ENCODE measurements around the gene DBN1.
"Not testable (repeated sequence)": the region's sequence is repeated elsewhere in the genome, so short reads cannot be mapped to it uniquely, and the experiment has no call there.

Gene DBN1

GRCh38 chr5:177490311-177490991, 17.0 kb upstream of the DBN1 start:
- H3K36me3 ChIP-seq (ENCODE audit: insufficient read depth, low read length) = peaks cover 32% of the 10 kb centered on the region
- H3K79me2 ChIP-seq (ENCODE audit: control insufficient read depth, insufficient read depth, low read length, unreplicated experiment) = peaks cover 33% of the 10 kb centered on the region
- no peak overlapping the region for H2AFZ ChIP-seq (ENCODE audit: low read length, unreplicated experiment)
- no peaks in the 10 kb centered on the region for H3K27me3 ChIP-seq (ENCODE audit: insufficient read depth, low read length)
- H3K27ac ChIP-seq (ENCODE audit: low read depth, low read length) = no peak overlapping the region
- H3K4me1 ChIP-seq (ENCODE audit: control insufficient read depth, insufficient read depth, low read length, unreplicated experiment) = peaks cover 30% of the 10 kb centered on the region
- no peak overlapping the region for H3K4me3 ChIP-seq (ENCODE audit: low read depth, low read length)

GRCh38 chr5:177489119-177489716, 15.8 kb upstream of the DBN1 start:
- H3K27ac ChIP-seq (ENCODE audit: low read depth, low read length) = no peak overlapping the region
- H3K36me3 ChIP-seq (ENCODE audit: insufficient read depth, low read length) = peaks cover 32% of the 10 kb centered on the region
- peaks cover 33% of the 10 kb centered on the region for H3K79me2 ChIP-seq (ENCODE audit: control insufficient read depth, insufficient read depth, low read length, unreplicated experiment)
- H3K27me3 ChIP-seq (ENCODE audit: insufficient read depth, low read length) = no peaks in the 10 kb centered on the region
- H3K4me3 ChIP-seq (ENCODE audit: low read depth, low read length) = no peak overlapping the region
- H2AFZ ChIP-seq (ENCODE audit: low read length, unreplicated experiment) = no peak overlapping the region
- peaks cover 19% of the 10 kb centered on the region for H3K4me1 ChIP-seq (ENCODE audit: control insufficient read depth, insufficient read depth, low read length, unreplicated experiment)

DNA sequence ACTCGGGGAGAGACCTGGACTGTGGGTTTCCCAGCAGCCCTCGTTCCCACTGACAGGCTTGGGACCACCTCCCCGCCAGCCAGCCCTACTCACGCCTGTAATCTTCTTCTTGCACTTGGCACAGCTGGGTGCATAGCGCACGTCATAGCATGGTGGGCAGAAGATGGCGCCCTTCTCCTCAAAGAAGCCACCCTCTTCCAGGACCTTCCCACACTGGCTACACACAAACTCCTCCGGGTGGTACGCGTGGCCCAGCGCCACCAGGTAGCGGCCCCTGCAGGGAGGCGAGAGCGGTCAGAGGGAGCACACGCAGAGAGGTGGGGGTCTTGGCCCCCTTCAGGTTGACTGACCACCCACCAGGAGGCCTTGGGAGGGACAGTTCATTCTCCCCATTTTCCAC, 14.5 kb upstream of the DBN1 start:
- no peak overlapping the region for H3K27ac ChIP-seq (ENCODE audit: low read depth, low read length)
- H3K36me3 ChIP-seq (ENCODE audit: insufficient read depth, low read length) = peaks cover 32% of the 10 kb centered on the region
- no peak overlapping the region for H2AFZ ChIP-seq (ENCODE audit: low read length, unreplicated experiment)
- peaks cover 7% of the 10 kb centered on the region for H3K4me1 ChIP-seq (ENCODE audit: control insufficient read depth, insufficient read depth, low read length, unreplicated experiment)
- H3K4me3 ChIP-seq (ENCODE audit: low read depth, low read length) = no peak overlapping the region
- H3K79me2 ChIP-seq (ENCODE audit: control insufficient read depth, insufficient read depth, low read length, unreplicated experiment) = peaks cover 21% of the 10 kb centered on the region
- H3K27me3 ChIP-seq (ENCODE audit: insufficient read depth, low read length) = no peaks in the 10 kb centered on the region

DNA sequence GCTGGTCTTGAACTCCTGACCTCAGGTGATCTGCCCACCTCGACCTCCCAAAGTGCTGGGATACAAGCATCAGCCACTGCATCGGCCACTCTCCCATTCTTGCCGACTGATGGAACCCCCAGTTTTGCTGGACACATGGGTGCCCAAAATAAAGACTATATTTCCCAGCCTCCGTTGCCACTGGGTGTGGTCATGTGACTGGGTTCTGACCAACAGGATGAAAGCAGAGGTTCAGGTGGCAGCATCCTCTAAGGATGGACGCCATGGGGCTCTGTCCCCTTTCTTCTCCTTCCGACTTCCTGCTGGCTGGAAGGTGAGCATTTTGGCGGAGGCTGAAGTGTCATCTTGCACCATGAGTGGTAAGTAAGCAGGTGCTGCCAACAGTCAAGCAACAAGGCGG, 13.7 kb upstream of the DBN1 start:
- Histone ChIP-seq H3K27ac (ENCODE audit: low read depth, low read length) (no peak overlapping the region), H3K36me3 (ENCODE audit: insufficient read depth, low read length) (peaks cover 29% of the 10 kb centered on the region), H3K4me3 (ENCODE audit: low read depth, low read length) (no peak overlapping the region), H3K4me1 (ENCODE audit: control insufficient read depth, insufficient read depth, low read length, unreplicated experiment) (peaks cover 4% of the 10 kb centered on the region), H3K27me3 (ENCODE audit: insufficient read depth, low read length) (no peaks in the 10 kb centered on the region), H2AFZ (ENCODE audit: low read length, unreplicated experiment) (no peak overlapping the region), H3K79me2 (ENCODE audit: control insufficient read depth, insufficient read depth, low read length, unreplicated experiment) (peaks cover 12% of the 10 kb centered on the region)

DNA sequence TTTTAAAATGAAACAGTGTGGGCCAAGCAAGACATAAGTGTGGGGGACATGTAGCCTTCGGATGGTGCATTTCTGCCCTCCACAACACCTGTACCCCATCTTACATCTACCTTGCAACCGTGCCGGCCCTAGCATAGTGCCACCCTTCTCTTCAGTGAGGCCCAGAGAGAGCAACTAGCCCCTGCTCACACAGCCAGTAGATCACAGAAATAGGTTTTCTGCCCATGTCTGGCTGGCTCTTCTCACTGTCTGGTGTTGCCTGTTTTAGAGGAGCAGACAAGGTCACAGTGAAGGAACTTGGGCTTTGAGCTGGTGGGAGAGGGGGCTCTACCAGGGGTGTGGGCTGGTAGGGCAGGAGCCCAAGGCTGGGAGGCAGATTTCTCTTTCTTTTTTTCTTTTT, 12.8 kb upstream of the DBN1 start:
- peaks cover 11% of the 10 kb centered on the region for H3K79me2 ChIP-seq (ENCODE audit: control insufficient read depth, insufficient read depth, low read length, unreplicated experiment)
- H3K27me3 ChIP-seq (ENCODE audit: insufficient read depth, low read length) = no peaks in the 10 kb centered on the region
- H3K4me3 ChIP-seq (ENCODE audit: low read depth, low read length) = no peak overlapping the region
- peaks cover 27% of the 10 kb centered on the region for H3K36me3 ChIP-seq (ENCODE audit: insufficient read depth, low read length)
- H3K27ac ChIP-seq (ENCODE audit: low read depth, low read length) = no peak overlapping the region
- peaks cover 12% of the 10 kb centered on the region for H3K4me1 ChIP-seq (ENCODE audit: control insufficient read depth, insufficient read depth, low read length, unreplicated experiment)
- H2AFZ ChIP-seq (ENCODE audit: low read length, unreplicated experiment) = no peak overlapping the region

- H3K27me3 ChIP-seq (ENCODE audit: insufficient read depth, low read length); H3K79me2 ChIP-seq (ENCODE audit: control insufficient read depth, insufficient read depth, low read length, unreplicated experiment); H3K27ac ChIP-seq (ENCODE audit: low read depth, low read length); H3K4me3 ChIP-seq (ENCODE audit: low read depth, low read length); H2AFZ ChIP-seq (ENCODE audit: low read length, unreplicated experiment): not testable (repeated sequence)
- Histone ChIP-seq H3K36me3 (ENCODE audit: insufficient read depth, low read length) (peaks cover 22% of the 10 kb centered on the region), H3K4me1 (ENCODE audit: control insufficient read depth, insufficient read depth, low read length, unreplicated experiment) (peaks cover 12% of the 10 kb centered on the region)
Measured at GRCh38 chr5:177485753-177486152, 12.3 kb upstream of the DBN1 start.

DNA sequence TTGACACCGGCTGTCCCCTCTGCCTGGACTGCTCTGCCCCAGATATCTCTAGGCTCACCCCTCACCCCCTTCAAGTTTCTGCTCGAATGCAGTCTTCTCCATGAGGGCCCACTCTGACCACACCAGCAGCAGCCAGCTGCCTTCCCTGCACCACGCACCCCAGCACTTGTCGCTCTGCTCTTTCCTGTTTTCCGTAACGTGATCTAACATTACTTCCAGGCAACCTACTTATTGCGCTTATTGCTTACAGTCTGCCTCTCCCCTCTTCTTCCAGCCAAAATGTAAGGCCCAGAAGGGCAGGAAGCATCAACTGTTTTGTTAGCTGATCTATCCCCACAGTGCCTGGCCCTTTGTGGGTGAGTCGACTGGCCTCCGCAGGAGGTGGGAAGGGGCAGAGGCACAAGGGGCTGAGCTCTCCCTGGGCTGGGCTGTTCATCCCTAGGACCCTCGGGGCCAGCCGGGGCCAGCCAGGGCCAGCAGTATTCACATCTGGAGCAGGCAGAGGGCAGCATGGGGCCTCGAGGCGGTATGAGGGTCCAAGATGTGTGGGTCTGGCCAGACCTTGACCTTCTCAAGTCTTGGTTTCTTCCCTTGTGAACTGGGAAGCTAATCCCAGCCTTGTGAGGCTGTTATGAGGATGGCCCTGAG, 11.6 kb upstream of the DBN1 start:
- no peaks in the 10 kb centered on the region for H3K27me3 ChIP-seq (ENCODE audit: insufficient read depth, low read length)
- peaks cover 11% of the 10 kb centered on the region for H3K4me1 ChIP-seq (ENCODE audit: control insufficient read depth, insufficient read depth, low read length, unreplicated experiment)
- H3K4me3 ChIP-seq (ENCODE audit: low read depth, low read length) = no peak overlapping the region
- peaks cover 4% of the 10 kb centered on the region for H3K79me2 ChIP-seq (ENCODE audit: control insufficient read depth, insufficient read depth, low read length, unreplicated experiment)
- H3K27ac ChIP-seq (ENCODE audit: low read depth, low read length) = no peak overlapping the region
- H2AFZ ChIP-seq (ENCODE audit: low read length, unreplicated experiment) = no peak overlapping the region
- H3K36me3 ChIP-seq (ENCODE audit: insufficient read depth, low read length) = peaks cover 19% of the 10 kb centered on the region

DNA sequence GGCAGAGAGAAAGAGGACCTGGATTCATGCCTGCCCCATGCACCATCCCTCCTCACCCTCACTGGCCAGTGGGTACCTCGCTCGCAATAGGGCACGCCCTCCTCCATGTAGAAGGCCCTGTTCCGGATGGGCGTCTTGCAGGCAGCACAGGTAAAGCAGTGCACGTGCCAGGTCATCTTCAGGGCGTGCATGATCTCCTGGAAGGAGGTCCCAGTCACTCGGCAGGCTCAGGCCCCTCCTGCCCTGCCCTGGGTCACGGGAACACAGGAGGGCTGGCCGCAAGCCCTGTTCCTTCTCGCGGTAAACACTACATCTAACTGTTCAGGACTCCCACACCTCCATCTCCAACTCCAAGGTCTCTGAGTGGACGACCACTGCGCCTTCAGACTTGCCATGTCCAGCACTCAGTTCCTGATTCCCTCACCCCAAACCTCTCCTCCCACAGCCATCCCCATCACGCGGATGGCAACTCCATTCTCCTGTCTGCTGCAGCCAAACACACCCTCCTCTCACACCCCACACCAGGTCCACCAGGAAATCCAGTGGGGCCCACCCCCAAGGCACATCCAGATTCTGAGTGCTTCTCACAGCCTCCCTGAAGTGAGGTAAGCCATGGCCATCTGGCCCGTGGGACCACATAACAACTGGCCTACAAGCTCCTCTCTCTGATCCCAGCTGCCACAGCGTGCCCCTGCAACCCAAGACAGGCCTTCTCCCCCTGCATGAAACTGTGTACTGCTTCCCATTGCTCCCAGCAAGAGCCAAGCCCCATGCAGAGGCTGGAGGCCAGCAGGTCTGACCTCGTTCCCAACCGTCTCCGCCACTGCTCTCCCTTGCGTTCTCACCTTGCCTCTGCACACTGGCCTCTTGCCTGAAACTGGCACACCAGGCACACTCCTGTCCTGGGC, 10.8 kb upstream of the DBN1 start:
- H3K27ac ChIP-seq (ENCODE audit: low read depth, low read length) = no peak overlapping the region
- no peak overlapping the region for H3K4me3 ChIP-seq (ENCODE audit: low read depth, low read length)
- peaks cover 17% of the 10 kb centered on the region for H3K36me3 ChIP-seq (ENCODE audit: insufficient read depth, low read length)
- H2AFZ ChIP-seq (ENCODE audit: low read length, unreplicated experiment) = no peak overlapping the region
- H3K27me3 ChIP-seq (ENCODE audit: insufficient read depth, low read length) = no peaks in the 10 kb centered on the region
- peaks cover 4% of the 10 kb centered on the region for H3K79me2 ChIP-seq (ENCODE audit: control insufficient read depth, insufficient read depth, low read length, unreplicated experiment)
- H3K4me1 ChIP-seq (ENCODE audit: control insufficient read depth, insufficient read depth, low read length, unreplicated experiment) = peaks cover 17% of the 10 kb centered on the region

DNA sequence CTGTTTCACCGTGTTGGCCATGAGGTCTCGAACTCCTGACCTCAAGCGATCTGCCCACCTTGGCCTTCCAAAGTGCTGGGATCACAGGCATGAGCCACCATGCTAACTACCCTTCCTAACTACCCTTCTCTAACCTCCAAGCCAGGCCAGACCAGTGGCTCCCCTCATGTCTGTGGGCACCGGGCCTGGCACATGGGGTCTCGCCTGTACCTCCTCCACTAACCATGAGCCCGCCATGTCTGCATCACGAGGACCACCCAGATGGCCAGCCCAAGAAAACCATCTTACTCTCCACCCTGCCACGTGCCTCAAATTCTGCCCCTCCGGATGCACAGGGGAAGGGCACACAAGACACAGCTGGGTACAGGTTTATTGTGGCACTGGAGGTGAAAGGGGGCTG, 9.6 kb upstream of the DBN1 start:
- no peak overlapping the region for H3K27ac ChIP-seq (ENCODE audit: low read depth, low read length)
- no peak overlapping the region for H2AFZ ChIP-seq (ENCODE audit: low read length, unreplicated experiment)
- H3K4me3 ChIP-seq (ENCODE audit: low read depth, low read length) = no peak overlapping the region
- no peaks in the 10 kb centered on the region for H3K79me2 ChIP-seq (ENCODE audit: control insufficient read depth, insufficient read depth, low read length, unreplicated experiment)
- peaks cover 16% of the 10 kb centered on the region for H3K36me3 ChIP-seq (ENCODE audit: insufficient read depth, low read length)
- H3K27me3 ChIP-seq (ENCODE audit: insufficient read depth, low read length) = no peaks in the 10 kb centered on the region
- H3K4me1 ChIP-seq (ENCODE audit: control insufficient read depth, insufficient read depth, low read length, unreplicated experiment) = peaks cover 20% of the 10 kb centered on the region

DNA sequence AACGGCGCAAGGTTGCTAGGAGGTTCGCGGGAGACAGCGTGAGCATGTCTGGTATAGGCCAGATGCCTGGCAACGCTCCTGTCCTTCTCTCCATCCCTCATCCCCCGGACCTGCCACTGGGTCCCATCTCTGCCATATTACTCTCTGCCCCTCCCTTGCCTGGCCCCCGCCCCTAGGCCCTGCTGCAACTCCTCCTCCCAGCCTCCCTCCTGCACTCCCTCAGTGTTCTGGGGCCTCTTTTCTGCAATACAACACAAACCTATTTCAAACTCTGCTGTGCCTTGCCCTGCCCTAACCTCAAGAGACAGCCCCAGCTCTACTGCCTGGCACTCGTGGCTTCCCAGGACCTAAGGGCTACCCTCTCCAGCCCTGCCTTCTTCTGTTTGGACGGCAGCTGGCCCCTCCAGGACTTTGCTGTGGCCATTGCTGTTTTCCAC, 8.9 kb upstream of the DBN1 start:
- Histone ChIP-seq H3K27ac (ENCODE audit: low read depth, low read length) (no peak overlapping the region), H3K36me3 (ENCODE audit: insufficient read depth, low read length) (peaks cover 10% of the 10 kb centered on the region), H3K4me1 (ENCODE audit: control insufficient read depth, insufficient read depth, low read length, unreplicated experiment) (peaks cover 20% of the 10 kb centered on the region), H3K79me2 (ENCODE audit: control insufficient read depth, insufficient read depth, low read length, unreplicated experiment) (no peaks in the 10 kb centered on the region), H3K27me3 (ENCODE audit: insufficient read depth, low read length) (no peaks in the 10 kb centered on the region), H3K4me3 (ENCODE audit: low read depth, low read length) (no peak overlapping the region), H2AFZ (ENCODE audit: low read length, unreplicated experiment) (no peak overlapping the region)
